H1 (cell line): ENCODE measurements around the gene CDH8. TPM values are rescaled to one million over a fixed set of nuclear protein-coding genes. Genes with fewer than 3 reads are reported as not detected.

Source experiments
- HDAC6 ChIP-seq: IDR thresholded peaks from one replicate; pipeline ENCODE4 v1.7.1; 2012; ENCODE audit warnings: low read depth, mild to moderate bottlenecking, inconsistent platforms, low read length, moderate library complexity
- JUN ChIP-seq: IDR thresholded peaks from 2 replicates; pipeline ENCODE4 v1.6.1; 2011; ENCODE audit warnings: low read depth, mild to moderate bottlenecking, improper control_type of control experiment, low read length
- KDM5A ChIP-seq: fragments of 200-600 bp; IDR thresholded peaks from 2 replicates; pipeline ENCODE4 v1.7.1; 2012; ENCODE audit warnings: mild to moderate bottlenecking, low read length, inconsistent platforms, mixed read lengths
- PHF8 ChIP-seq: fragments of 200-600 bp; sonication (generic); conservative IDR thresholded peaks from 2 replicates; pipeline ENCODE4 v1.7.1; 2012; ENCODE audit warnings: low read depth, mild to moderate bottlenecking, inconsistent platforms, low read length, moderate library complexity
- POLR2A ChIP-seq, 2 experiments: IDR thresholded peaks; 1 replicate in 1 of 2; 2 replicates in 1 of 2; pipeline ENCODE4 v1.6.1; 2011; ENCODE audit warnings: low read depth in 2 of 2, low read length in 2 of 2, mild to moderate bottlenecking in 2 of 2; ENCODE audit errors: control extremely low read depth in 1 of 2
- RAD21 ChIP-seq, 2 experiments: IDR thresholded peaks in 1 of 2; conservative IDR thresholded peaks in 1 of 2; 2 replicates each; pipeline ENCODE4 v1.6.1; 2011; ENCODE audit warnings: low read depth in 2 of 2, low read length in 2 of 2, improper control_type of control experiment in 1 of 2, inconsistent platforms in 1 of 2, mild to moderate bottlenecking in 1 of 2, moderate library complexity in 1 of 2
- SP4 ChIP-seq: IDR thresholded peaks from 2 replicates; pipeline ENCODE4 v1.6.1; 2012; ENCODE audit warnings: low read length, inconsistent platforms
- ZNF274 ChIP-seq: IDR thresholded peaks from 2 replicates; pipeline ENCODE4 v1.7.0; 2012; ENCODE audit warnings: low read length, borderline replicate concordance; ENCODE audit errors: extremely low read depth
- polyA plus RNA-seq, 7 experiments: library from polyadenylated mRNA; depleted of rRNA in 3 of 7; stranded (reverse) in 5 of 7; unstranded in 2 of 7; fragments of >200 nt in 5 of 7; fragments of 200-250 nt in 2 of 7; gene quantifications; 1 replicate in 5 of 7; 2 replicates in 1 of 7; 4 replicates in 1 of 7; pipeline versions ENCODE4 v1.2.1 to v1.2.3, GENCODE V29; 2011 to 2013; ENCODE audit warnings: missing spikeins in 2 of 7, mixed read lengths in 2 of 7
- total RNA-seq: library from RNA; stranded (reverse); fragmentation: NEBNext Ultra II Directional; extraction: Animal tissue kit (Norgen Biotek cat#: 25700); gene quantifications from 2 replicates; pipeline ENCODE4 v1.2.1, GENCODE V29; 2021
- TF ChIP-seq, protein P1 (sequence below): fragments of 300-600 bp; sonication (generic); IDR thresholded peaks from 2 replicates; pipeline ENCODE4 v1.7.1; 2012; ENCODE audit warnings: low read length, moderate library complexity, mild to moderate bottlenecking, inconsistent platforms; ENCODE audit not compliant: insufficient replicate concordance
- TF ChIP-seq, protein P2 (sequence below): IDR thresholded peaks from 2 replicates; pipeline ENCODE4 v1.6.1; 2012; ENCODE audit warnings: inconsistent platforms

CDH8 gene
- total and polyA plus RNA-seq, 2 of the 8 experiments (the other 6 are each of a cell fraction or from before 2014, with no cell fraction given) = 7.7 to 8.4 TPM

DNA sequence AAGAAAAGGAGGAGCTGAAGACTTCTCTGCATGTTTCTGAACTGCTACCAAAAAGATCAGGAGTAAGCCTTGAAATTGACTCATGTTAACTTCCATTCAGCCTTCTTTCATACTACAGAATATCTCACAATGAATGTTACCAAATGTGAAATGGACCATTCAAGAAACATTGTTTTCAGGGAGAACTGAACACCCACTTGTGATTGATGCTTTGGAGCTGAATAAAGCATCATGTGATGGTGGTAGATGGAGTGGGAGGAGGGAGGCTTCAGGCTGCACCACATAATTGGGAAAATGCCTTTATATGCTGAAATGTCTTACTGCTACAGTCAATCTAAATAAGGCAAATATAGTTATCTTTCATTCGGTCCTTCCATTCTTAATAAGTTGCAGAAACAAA is 127.8 kb downstream of the CDH8 start (continued):
- TF ChIP-seq, protein P1, sequence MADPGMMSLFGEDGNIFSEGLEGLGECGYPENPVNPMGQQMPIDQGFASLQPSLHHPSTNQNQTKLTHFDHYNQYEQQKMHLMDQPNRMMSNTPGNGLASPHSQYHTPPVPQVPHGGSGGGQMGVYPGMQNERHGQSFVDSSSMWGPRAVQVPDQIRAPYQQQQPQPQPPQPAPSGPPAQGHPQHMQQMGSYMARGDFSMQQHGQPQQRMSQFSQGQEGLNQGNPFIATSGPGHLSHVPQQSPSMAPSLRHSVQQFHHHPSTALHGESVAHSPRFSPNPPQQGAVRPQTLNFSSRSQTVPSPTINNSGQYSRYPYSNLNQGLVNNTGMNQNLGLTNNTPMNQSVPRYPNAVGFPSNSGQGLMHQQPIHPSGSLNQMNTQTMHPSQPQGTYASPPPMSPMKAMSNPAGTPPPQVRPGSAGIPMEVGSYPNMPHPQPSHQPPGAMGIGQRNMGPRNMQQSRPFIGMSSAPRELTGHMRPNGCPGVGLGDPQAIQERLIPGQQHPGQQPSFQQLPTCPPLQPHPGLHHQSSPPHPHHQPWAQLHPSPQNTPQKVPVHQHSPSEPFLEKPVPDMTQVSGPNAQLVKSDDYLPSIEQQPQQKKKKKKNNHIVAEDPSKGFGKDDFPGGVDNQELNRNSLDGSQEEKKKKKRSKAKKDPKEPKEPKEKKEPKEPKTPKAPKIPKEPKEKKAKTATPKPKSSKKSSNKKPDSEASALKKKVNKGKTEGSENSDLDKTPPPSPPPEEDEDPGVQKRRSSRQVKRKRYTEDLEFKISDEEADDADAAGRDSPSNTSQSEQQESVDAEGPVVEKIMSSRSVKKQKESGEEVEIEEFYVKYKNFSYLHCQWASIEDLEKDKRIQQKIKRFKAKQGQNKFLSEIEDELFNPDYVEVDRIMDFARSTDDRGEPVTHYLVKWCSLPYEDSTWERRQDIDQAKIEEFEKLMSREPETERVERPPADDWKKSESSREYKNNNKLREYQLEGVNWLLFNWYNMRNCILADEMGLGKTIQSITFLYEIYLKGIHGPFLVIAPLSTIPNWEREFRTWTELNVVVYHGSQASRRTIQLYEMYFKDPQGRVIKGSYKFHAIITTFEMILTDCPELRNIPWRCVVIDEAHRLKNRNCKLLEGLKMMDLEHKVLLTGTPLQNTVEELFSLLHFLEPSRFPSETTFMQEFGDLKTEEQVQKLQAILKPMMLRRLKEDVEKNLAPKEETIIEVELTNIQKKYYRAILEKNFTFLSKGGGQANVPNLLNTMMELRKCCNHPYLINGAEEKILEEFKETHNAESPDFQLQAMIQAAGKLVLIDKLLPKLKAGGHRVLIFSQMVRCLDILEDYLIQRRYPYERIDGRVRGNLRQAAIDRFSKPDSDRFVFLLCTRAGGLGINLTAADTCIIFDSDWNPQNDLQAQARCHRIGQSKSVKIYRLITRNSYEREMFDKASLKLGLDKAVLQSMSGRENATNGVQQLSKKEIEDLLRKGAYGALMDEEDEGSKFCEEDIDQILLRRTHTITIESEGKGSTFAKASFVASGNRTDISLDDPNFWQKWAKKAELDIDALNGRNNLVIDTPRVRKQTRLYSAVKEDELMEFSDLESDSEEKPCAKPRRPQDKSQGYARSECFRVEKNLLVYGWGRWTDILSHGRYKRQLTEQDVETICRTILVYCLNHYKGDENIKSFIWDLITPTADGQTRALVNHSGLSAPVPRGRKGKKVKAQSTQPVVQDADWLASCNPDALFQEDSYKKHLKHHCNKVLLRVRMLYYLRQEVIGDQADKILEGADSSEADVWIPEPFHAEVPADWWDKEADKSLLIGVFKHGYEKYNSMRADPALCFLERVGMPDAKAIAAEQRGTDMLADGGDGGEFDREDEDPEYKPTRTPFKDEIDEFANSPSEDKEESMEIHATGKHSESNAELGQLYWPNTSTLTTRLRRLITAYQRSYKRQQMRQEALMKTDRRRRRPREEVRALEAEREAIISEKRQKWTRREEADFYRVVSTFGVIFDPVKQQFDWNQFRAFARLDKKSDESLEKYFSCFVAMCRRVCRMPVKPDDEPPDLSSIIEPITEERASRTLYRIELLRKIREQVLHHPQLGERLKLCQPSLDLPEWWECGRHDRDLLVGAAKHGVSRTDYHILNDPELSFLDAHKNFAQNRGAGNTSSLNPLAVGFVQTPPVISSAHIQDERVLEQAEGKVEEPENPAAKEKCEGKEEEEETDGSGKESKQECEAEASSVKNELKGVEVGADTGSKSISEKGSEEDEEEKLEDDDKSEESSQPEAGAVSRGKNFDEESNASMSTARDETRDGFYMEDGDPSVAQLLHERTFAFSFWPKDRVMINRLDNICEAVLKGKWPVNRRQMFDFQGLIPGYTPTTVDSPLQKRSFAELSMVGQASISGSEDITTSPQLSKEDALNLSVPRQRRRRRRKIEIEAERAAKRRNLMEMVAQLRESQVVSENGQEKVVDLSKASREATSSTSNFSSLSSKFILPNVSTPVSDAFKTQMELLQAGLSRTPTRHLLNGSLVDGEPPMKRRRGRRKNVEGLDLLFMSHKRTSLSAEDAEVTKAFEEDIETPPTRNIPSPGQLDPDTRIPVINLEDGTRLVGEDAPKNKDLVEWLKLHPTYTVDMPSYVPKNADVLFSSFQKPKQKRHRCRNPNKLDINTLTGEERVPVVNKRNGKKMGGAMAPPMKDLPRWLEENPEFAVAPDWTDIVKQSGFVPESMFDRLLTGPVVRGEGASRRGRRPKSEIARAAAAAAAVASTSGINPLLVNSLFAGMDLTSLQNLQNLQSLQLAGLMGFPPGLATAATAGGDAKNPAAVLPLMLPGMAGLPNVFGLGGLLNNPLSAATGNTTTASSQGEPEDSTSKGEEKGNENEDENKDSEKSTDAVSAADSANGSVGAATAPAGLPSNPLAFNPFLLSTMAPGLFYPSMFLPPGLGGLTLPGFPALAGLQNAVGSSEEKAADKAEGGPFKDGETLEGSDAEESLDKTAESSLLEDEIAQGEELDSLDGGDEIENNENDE = no peak
- TF ChIP-seq RAD21 (IDR thresholded peaks at IDR 0.05 in 1 of 2, conservative IDR thresholded peaks at IDR 0.05 in 1 of 2; ENCODE audit: low read depth in 2 of 2, low read length in 2 of 2) = no peak
- TF ChIP-seq HDAC6 = no peak
- no peak for TF ChIP-seq POLR2A (IDR thresholded peaks at IDR 0.05; ENCODE audit: control extremely low read depth in 1 of 2, low read depth in 2 of 2, low read length in 2 of 2)
- TF ChIP-seq SP4 = no peak
- TF ChIP-seq, protein P2, sequence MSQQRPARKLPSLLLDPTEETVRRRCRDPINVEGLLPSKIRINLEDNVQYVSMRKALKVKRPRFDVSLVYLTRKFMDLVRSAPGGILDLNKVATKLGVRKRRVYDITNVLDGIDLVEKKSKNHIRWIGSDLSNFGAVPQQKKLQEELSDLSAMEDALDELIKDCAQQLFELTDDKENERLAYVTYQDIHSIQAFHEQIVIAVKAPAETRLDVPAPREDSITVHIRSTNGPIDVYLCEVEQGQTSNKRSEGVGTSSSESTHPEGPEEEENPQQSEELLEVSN = no peak
- no peak for TF ChIP-seq ZNF274
- no peak for TF ChIP-seq KDM5A
- TF ChIP-seq JUN = no peak
- no peak for TF ChIP-seq PHF8
